GM21447 (cell line): ENCODE measurements around the gene GRID2.
"Not testable (repeated sequence)": the region's sequence is repeated elsewhere in the genome, so short reads cannot be mapped to it uniquely, and the experiment has no call there.

ENCODE experiments used
- ATAC-seq: cut with Tn5 transposase; IDR thresholded peaks from one replicate; pipeline ENCODE4 v1.9.1; 2021; ENCODE audit not compliant: unreplicated experiment

Gene GRID2

GRCh38 chr4:92433272-92433758, 129.5 kb downstream of the GRID2 start:
- no peak for ATAC-seq

- ATAC-seq, result not testable (repeated sequence)
These were observed 135.0 kb downstream of the GRID2 start for GRCh38 chr4:92438722-92439121.

- ATAC-seq, result not testable (repeated sequence)
These were observed 138.4 kb downstream of the GRID2 start for GRCh38 chr4:92442131-92442530.

GRCh38 chr4:92444143-92444843, 140.5 kb downstream of the GRID2 start:
- not testable (repeated sequence) for ATAC-seq

- no peak for ATAC-seq
These were observed 141.4 kb downstream of the GRID2 start for GRCh38 chr4:92445127-92445526.

- no peak for ATAC-seq
These were observed 143.6 kb downstream of the GRID2 start for GRCh38 chr4:92447255-92447905.

GRCh38 chr4:92448176-92448575, 144.4 kb downstream of the GRID2 start:
- ATAC-seq, result not testable (repeated sequence)

GRCh38 chr4:92450694-92451093, 146.9 kb downstream of the GRID2 start:
- ATAC-seq, result no peak

- no peak for ATAC-seq
These were observed 148.0 kb downstream of the GRID2 start for GRCh38 chr4:92451782-92452181.

- not testable (repeated sequence) for ATAC-seq
These were observed 148.6 kb downstream of the GRID2 start for GRCh38 chr4:92452383-92452782.

- no peak for ATAC-seq
These were observed 151.6 kb downstream of the GRID2 start for GRCh38 chr4:92455329-92455839.

- no peak for ATAC-seq
These were observed 152.2 kb downstream of the GRID2 start for GRCh38 chr4:92455951-92456350.

- ATAC-seq, result no peak
These were observed 158.0 kb downstream of the GRID2 start for GRCh38 chr4:92461732-92462131.

GRCh38 chr4:92477298-92477697, 173.5 kb downstream of the GRID2 start:
- no peak for ATAC-seq

GRCh38 chr4:92483341-92483740, 179.6 kb downstream of the GRID2 start:
- no peak for ATAC-seq

GRCh38 chr4:92488496-92488895, 184.7 kb downstream of the GRID2 start:
- no peak for ATAC-seq

- ATAC-seq, result no peak
These were observed 193.4 kb downstream of the GRID2 start for GRCh38 chr4:92497141-92497540.

GRCh38 chr4:92501456-92501855, 197.7 kb downstream of the GRID2 start:
- no peak for ATAC-seq

GRCh38 chr4:92506933-92507332, 203.2 kb downstream of the GRID2 start:
- no peak for ATAC-seq

- no peak for ATAC-seq
These were observed 210.9 kb downstream of the GRID2 start for GRCh38 chr4:92514627-92515026.

GRCh38 chr4:92516450-92516849, 212.7 kb downstream of the GRID2 start:
- no peak for ATAC-seq

GRCh38 chr4:92519727-92520126, 216.0 kb downstream of the GRID2 start:
- ATAC-seq, result no peak
